Measurements from ENCODE around the gene OGFOD1.
A peak's percentile ranks its signal among the peaks of the same experiment; 100 is the strongest.

OGFOD1 gene

DNA sequence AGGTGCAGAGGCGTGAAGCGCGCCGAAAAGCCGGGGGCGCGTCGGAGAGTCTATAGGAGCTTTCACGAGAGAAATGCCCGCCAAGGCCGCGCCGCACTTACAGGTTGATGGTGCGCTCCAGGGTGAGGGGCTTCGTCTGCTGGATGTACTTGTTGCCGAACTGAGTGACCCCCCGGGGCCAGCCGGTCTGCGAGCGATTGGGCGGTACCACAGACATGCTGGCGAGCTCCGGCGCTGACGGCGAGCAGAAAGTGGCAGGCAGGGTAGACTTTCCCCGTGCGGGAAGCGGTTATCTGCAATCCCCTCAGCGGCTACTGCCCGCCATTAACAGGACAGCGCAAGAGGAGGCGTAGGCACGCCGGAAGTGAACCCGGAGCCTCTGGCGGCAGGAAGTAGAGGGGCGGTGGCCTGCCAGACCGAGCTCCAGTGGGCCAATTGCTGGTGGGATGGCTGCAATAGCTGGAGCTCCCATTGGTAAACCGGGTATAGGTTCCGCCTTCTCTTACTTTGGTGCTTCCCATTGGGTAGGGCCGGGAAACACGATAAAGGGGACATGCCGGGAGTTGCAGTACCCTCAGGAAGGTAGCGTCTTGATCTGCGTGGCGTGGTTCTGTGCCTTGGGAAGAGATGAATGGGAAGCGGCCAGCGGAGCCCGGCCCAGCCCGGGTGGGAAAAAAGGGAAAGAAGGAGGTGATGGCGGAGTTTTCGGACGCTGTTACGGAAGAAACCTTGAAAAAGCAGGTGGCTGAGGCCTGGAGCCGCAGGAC is at the start of gene OGFOD1, which contains the start of gene NUDT21:
Gene OGFOD1 (plus strand): TSS at position 569 of the 767 bp plus-strand sequence. CDS start 59 bp downstream, at position 628.
Gene NUDT21 (minus strand): TSS at position 347 of the 767 bp plus-strand sequence. CDS start 130 bp downstream, at position 217.
- DNase-seq (ENCODE audit: low read depth) = peak; percentile 81

DNA sequence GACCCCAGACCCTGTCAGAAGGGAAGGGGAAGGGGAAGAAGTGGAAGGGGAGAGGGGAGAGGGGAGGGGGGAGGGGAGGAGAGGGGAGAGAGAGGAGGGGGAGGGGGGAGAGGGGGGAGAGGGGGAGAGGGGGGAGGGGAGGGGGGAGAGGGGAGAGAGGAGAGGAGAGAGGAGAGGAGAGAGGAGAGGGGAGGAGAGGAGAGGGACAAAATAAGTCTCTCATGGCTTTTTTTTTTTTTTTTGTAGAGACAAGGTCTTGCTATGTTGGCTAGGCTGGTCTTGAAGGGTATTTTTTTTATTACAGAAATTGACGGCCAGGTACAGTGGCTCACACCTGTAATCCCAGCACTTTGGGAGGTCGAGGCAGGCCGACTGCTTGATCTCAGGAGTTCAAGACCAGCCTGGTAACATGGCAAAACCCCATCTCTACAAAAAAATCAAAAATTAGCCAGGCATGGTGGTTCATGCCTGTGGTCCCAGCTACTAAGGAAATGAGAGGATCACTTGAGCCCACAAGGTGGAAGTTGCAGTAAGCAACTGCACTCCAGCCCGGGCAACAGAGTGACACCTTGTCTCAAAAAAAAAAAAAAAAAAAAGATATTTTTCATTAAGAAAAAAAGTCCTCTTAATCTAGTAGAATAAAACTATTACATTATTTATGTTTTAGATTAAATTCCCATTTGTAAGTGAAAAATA is 45.2 kb upstream of the OGFOD1 start:
- DNase-seq (ENCODE audit: low read depth) = no peak

GRCh38 chr16:56408379-56409098 is 42.8 kb upstream of the OGFOD1 start:
- no peak for DNase-seq (ENCODE audit: low read depth)

DNA sequence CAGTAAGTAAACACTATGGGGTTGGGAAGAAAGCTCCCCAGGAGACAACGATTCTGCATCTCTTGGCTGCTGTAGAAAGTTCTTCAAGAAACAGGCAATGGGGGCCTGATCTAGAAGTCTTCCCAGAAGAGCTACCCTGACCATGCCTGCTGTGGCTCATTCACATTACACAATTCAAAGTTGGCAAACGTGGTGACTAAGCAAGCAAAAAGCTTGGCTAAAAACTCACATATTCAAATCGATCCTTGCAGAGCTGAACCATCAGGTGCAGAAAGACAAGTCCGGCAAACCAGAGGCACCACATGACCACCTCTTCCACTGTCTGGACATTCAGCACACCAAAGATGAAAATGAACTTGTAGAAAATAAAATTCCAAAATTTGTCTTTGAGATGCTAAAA is 42.2 kb upstream of the OGFOD1 start:
- no peak for DNase-seq (ENCODE audit: low read depth)

GRCh38 chr16:56411123-56411522 is 40.2 kb upstream of the OGFOD1 start:
- DNase-seq (ENCODE audit: low read depth) = no peak

DNA sequence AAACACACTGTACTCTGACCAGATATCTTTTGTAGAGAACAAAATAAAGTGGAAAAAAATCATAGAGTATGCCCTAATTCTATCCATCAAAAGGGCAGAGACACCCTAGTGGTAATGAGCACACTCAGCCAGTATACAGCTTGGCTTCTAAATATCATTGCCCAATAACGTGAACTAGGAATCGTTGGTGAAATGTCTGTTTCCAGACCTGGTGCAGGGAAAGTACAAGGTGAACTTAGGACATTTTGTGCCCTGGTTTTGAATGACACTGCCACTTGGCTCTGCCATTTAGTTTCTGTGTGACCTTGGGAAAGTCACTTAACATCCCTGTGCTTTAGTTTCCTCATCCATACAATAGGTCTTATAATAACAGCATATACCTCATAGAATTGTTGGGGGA is 39.7 kb upstream of the OGFOD1 start:
- no peak for DNase-seq (ENCODE audit: low read depth)

- DNase-seq (ENCODE audit: low read depth) = no peak
Observed at GRCh38 chr16:56413381-56413780, 38.0 kb upstream of the OGFOD1 start.

DNA sequence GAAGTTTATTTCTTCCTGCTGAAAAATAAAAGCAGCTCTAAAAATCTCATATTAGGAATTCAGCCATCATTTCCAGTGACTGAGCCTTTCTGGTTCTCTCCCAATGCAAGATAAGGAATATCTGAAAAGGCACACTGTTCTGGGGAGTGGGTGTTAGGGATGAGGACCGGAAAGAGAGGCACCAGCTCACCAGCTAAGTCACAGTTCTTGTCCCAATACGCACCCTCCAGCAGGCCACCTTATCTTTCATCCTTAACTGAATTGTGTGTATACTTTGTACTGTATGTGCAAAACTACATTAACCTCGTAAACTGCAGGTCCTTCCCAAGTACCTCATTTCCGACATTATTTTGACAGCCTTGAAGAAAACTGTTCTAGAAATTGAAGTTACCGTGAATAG is 37.0 kb upstream of the OGFOD1 start:
- DNase-seq (ENCODE audit: low read depth) = no peak

DNA sequence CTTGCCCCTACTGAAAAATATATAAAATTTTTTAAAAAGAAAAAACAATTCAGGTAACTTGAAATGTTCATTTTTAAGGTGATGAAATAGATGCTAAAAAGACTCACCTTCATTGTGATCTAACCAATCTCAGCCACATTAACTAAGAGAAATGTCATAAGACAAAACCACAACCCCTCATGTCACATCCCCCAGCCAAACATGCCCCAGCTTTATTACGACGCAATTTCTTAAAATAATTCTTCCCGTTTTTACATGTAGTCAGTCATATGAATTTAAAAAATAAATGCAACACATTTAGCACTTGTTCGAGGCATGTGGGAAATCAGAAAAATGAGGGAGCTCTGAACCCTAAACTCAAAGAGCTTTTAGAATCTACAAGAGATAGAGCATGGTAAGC is 35.5 kb upstream of the OGFOD1 start:
- no peak for DNase-seq (ENCODE audit: low read depth)

DNA sequence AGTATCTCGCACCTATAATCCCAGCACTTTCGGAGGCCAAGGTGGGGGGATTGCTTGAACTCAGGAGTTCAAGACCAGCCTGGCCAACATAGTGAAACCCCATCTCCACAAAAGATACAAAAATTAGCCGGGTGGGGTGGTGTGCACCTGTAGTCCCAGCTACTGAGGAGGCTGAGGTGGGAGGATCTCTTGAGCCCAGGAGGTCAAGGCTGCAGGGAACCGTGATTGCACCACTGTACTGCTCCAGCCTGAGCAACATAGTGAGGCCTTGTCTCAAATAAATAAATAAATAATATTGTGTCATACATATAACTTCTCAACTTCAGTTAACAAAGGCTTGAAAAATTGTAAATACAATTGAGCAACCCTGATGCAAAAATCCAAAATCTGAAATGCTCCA is 34.2 kb upstream of the OGFOD1 start:
- no peak for DNase-seq (ENCODE audit: low read depth)

- no peak for DNase-seq (ENCODE audit: low read depth)
Observed at GRCh38 chr16:56419740-56420548, 31.4 kb upstream of the OGFOD1 start.

DNA sequence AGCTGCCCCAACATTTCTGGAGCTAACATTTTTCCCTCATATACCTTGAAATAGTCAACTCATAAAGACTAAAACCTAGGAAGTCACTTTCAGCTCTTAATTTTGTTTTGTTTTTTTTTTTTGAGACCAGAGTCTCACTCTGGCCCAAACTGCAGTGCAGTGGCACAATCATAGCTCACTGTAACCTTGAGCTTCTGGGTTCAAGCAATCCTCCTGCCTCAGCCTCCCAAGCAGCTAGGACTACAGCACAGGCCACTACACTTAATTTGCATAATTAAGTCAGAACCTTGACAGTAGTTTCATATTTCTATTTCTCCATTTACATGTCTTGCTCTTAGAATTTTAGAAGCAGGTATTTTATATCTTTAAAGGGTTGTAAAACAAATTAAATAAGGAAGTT is 30.7 kb upstream of the OGFOD1 start:
- DNase-seq (ENCODE audit: low read depth) = no peak

DNA sequence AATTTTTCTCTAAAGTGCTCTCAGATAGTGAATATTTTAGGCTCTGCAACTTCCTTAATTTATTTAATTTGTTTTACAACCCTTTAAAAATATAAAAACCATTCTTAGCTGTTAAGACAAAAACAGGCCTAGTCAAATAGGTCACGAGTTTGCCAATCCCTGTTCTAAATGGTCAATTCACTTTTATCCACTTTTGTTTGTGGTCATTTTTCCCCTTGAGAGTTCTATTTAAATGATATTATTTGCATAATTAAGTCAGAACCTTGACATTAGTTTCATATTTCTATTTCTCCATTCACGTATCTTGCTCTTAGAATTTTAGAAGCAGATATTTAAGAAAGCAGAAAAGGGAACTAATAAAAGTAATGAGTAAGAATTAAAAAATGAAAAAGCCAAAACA is 30.0 kb upstream of the OGFOD1 start:
- no peak for DNase-seq (ENCODE audit: low read depth)

DNA sequence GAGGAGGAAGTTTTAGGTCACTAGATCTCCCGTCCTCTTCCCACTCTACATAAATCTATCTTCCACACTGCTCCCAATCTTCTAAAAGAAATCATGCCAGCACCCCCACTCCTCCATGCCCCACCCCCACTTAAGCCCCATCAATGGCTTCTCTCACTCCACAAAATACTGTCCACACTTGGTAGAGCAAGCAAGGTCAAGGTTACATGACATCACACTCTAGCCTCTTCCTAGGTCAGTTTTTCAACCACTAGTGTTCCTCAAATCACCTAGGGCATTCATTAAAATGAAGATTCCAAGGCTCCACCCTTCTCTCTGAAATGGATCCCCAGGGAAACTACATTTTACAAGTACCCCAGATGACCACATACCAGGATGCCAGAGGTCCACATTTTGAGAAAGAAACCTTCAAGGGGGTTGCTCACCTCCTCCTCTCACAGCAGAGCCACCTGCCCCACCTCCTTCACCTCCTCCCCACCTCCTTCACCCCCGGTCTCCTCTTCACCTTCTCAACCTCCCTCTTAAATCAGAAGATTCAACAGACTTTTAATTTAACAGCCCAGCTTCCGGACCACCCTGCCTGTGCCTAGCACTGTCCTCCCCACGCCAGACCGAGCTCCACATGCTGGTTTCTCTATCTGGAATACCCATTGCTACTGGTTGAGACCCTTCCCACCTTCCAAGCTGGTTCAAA is 29.2 kb upstream of the OGFOD1 start:
- DNase-seq (ENCODE audit: low read depth) = no peak

- DNase-seq (ENCODE audit: low read depth) = no peak
Observed at GRCh38 chr16:56422896-56423441, 28.4 kb upstream of the OGFOD1 start.

- no peak for DNase-seq (ENCODE audit: low read depth)
Observed at GRCh38 chr16:56423584-56424403, 27.6 kb upstream of the OGFOD1 start.

DNA sequence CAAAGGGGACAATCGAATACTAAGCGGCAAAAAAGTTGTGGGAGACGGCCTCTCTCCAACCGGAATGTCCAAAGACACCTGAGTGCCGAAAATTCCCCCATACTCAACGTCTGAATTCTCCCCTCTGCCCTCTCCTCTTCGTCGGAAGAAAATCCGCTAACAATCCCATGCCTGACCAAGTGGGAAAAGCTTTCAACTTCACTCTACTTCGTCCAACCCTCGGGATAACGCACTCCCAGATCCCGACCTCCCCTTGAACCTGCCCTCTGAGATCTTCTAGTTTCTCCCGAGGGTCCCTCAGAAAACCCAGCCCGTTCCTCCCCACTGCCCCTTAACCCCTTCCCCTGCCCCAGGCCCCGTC is 27.0 kb upstream of the OGFOD1 start:
- no peak for DNase-seq (ENCODE audit: low read depth)

GRCh38 chr16:56424791-56425438 is 26.4 kb upstream of the OGFOD1 start:
- peak; percentile 27 for DNase-seq (ENCODE audit: low read depth)

DNA sequence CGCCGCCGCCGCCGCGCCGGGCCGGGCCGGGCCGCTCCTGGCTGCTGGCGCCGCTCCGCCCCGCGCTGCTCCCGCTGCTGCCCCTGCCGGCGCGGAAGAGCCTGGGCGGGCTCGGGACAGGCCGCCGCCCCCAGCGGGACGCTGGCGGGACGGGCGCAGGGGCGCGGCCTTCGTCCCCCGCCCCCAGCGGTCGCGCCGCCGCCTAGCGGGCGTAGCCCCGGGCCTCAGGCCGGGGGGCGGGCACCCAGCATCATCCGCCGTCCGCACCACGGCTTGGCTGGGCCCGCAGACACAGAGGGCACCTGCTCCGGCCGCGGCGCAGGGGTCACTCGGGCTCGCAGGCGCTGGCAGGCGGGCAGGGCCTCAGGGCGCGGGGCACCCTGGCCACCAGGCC is 25.9 kb upstream of the OGFOD1 start, which contains the start of gene AMFR:
Gene AMFR (minus strand): TSS at position 107 of the 394 bp plus-strand sequence. CDS start 218 bp downstream, outside the sequence.
- DNase-seq (ENCODE audit: low read depth) = peak; percentile 44

- DNase-seq (ENCODE audit: low read depth) = no peak
Observed at GRCh38 chr16:56426585-56426984, 24.8 kb upstream of the OGFOD1 start.
